GM12878 (cell line): Measurements from ENCODE around the gene GMCL2. TPM values are rescaled to one million over a fixed set of nuclear protein-coding genes. Genes with fewer than 3 reads are reported as not detected.

Source experiments
- ATAC-seq: fragments of 200-7000 bp; cut with Tn5 transposase; 3 replicates; pipeline ENCODE4 v1.9.1; 2020; ENCODE audit warnings: mild to moderate bottlenecking, moderate library complexity
- BruUV-seq: library from RNA; stranded (reverse); fragments of 400-500 nt; replicated peaks from 2 replicates; lab custom pipeline; 2021; lab: Mats Ljungman, UMichigan
- CTCF ChIA-PET: fragments of 300-600 bp; sonication (Branson Sonifier 250); formaldehyde crosslinking; extraction: SDS; loops from one replicate; lab custom pipeline; 2021; ENCODE audit warnings: inconsistent platforms; lab: Yijun Ruan, JAX
- POLR2A ChIA-PET: fragments of 350-600 bp; formaldehyde crosslinking; extraction: SDS; loops from one replicate; lab custom pipeline; 2021; ENCODE audit warnings: inconsistent platforms; lab: Charles Lee
- RAD21 ChIA-PET: fragments of 300-600 bp; sonication (Branson Sonifier 250); formaldehyde crosslinking; loops from one replicate; lab custom pipeline; 2023; ENCODE audit warnings: antibody characterized with exemption; ENCODE audit not compliant: unreplicated experiment; lab: Charles Lee
- SMC1A ChIA-PET: fragments of 300-600 bp; sonication (Branson Sonifier 250); formaldehyde crosslinking; loops from one replicate; lab custom pipeline; 2023; ENCODE audit not compliant: unreplicated experiment, uncharacterized antibody; lab: Charles Lee
- DNase-seq: peaks from one replicate; pipeline ENCODE4 v3.0.0-alpha.2; 2011; ENCODE audit warnings: low read depth, low spot score
- FAIRE-seq: peaks from 3 replicates; lab custom pipeline; 2011; peaks lifted over from hg19 to GRCh38; lab: Jason Lieb, UNC
- H2AFZ ChIP-seq: 2 replicates; pipeline ENCODE4 v1.6.0; 2011; ENCODE audit warnings: low read depth, low read length, control low read depth; ENCODE audit not compliant: control insufficient read depth
- H3K27ac ChIP-seq: 2 replicates; pipeline ENCODE4 v1.5.1; 2011; ENCODE audit warnings: control low read depth; ENCODE audit not compliant: control insufficient read depth, insufficient read depth
- H3K27me3 ChIP-seq, 2 experiments: replicated peaks in 1 of 2; 2 replicates each; pipeline versions ENCODE4 v1.6.0 to v1.6.1; 2011; ENCODE audit warnings: low read length in 1 of 2; ENCODE audit not compliant: control insufficient read depth in 2 of 2, insufficient read depth in 2 of 2
- H3K36me3 ChIP-seq, 2 experiments: 2 replicates each; pipeline ENCODE4 v1.5.1; 2011; ENCODE audit warnings: low read length in 1 of 2; ENCODE audit not compliant: control insufficient read depth in 2 of 2, insufficient read depth in 2 of 2
- H3K4me1 ChIP-seq: 2 replicates; pipeline ENCODE4 v1.6.1; 2011; ENCODE audit warnings: mild to moderate bottlenecking, low read length, moderate library complexity, mixed read lengths; ENCODE audit not compliant: control insufficient read depth, insufficient read depth
- H3K4me2 ChIP-seq: 2 replicates; pipeline ENCODE4 v1.6.0; 2011; ENCODE audit warnings: control low read depth; ENCODE audit not compliant: control insufficient read depth, insufficient read depth
- H3K4me3 ChIP-seq: fragments of 200-600 bp; sonication (generic); 2 replicates; pipeline ENCODE4 v1.5.1; 2016
- H3K79me2 ChIP-seq: 2 replicates; pipeline ENCODE4 v1.6.0; 2011; ENCODE audit warnings: low read length; ENCODE audit not compliant: control insufficient read depth, insufficient read depth
- H3K9ac ChIP-seq: 2 replicates; pipeline ENCODE4 v1.8.0; 2011; ENCODE audit warnings: low read length, control low read depth, mixed read lengths; ENCODE audit not compliant: control insufficient read depth, insufficient read depth
- H3K9me3 ChIP-seq: replicated peaks from 3 replicates; pipeline ENCODE4 v1.5.1; 2011; ENCODE audit warnings: mild to moderate bottlenecking, low read length; ENCODE audit not compliant: control insufficient read depth, insufficient read depth
- H4K20me1 ChIP-seq: 2 replicates; pipeline ENCODE4 v1.6.0; 2011; ENCODE audit not compliant: control insufficient read depth, insufficient read depth
- CHD1 ChIP-seq: IDR thresholded peaks from 2 replicates; pipeline ENCODE4 v1.6.1; 2012; ENCODE audit warnings: low read depth, low read length, improper control_type of control experiment
- MTA2 ChIP-seq: fragments of 450-650 bp; IDR thresholded peaks from 2 replicates; pipeline ENCODE4 v1.6.1; 2016; ENCODE audit warnings: low read depth, mild to moderate bottlenecking, moderate library complexity
- MYC ChIP-seq: IDR thresholded peaks from 2 replicates; pipeline ENCODE4 v1.6.1; 2011; ENCODE audit warnings: mild to moderate bottlenecking, low read length, moderate library complexity, inconsistent platforms; ENCODE audit not compliant: insufficient read depth, insufficient replicate concordance, insufficient read length, severe bottlenecking
- PML ChIP-seq: IDR thresholded peaks from 2 replicates; pipeline ENCODE4 v1.6.1; 2012; ENCODE audit warnings: low read length, inconsistent platforms
- POLR2A ChIP-seq: IDR thresholded peaks from 2 replicates; pipeline ENCODE4 v1.6.1; 2011; ENCODE audit warnings: low read depth, mild to moderate bottlenecking, low read length
- POLR2AphosphoS5 ChIP-seq: IDR thresholded peaks from 2 replicates; pipeline ENCODE4 v1.6.1; 2011; ENCODE audit warnings: mild to moderate bottlenecking, low read length, inconsistent platforms
- RBBP5 ChIP-seq: fragments of 200-600 bp; sonication (generic); conservative IDR thresholded peaks from 2 replicates; pipeline ENCODE4 v1.6.1; 2016
- SMAD1 ChIP-seq: fragments of 450-650 bp; IDR thresholded peaks from 2 replicates; pipeline ENCODE4 v1.6.1; 2018; ENCODE audit warnings: mild to moderate bottlenecking, low read depth; ENCODE audit not compliant: partially characterized antibody
- SMC3 ChIP-seq: IDR thresholded peaks from 2 replicates; pipeline ENCODE4 v1.6.1; 2011; ENCODE audit warnings: low read length, improper control_type of control experiment, borderline replicate concordance
- SUPT20H ChIP-seq: IDR thresholded peaks from 2 replicates; pipeline ENCODE4 v1.6.1; 2011; ENCODE audit warnings: low read depth, mild to moderate bottlenecking, low read length, moderate library complexity, borderline replicate concordance; ENCODE audit not compliant: control insufficient read depth
- WGBS: methylation state at CpG from one replicate; pipeline ENCODE4 v1.1.6; 2016; ENCODE audit warnings: low lambda C conversion rate; ENCODE audit not compliant: insufficient replicate concordance, insufficient coverage; ENCODE audit errors: missing lambda C conversion rate; 5-methylcytosine and 5-hydroxymethylcytosine counted together
- in situ Hi-C: fragments of 300-500 bp; cut with MboI; formaldehyde crosslinking; loops from 9 replicates; pipeline ENCODE4 v1.14.3; 2018; ENCODE audit warnings: mixed read lengths
- intact Hi-C: fragments of 100-400 bp; cut with micrococcal nuclease; formaldehyde crosslinking; loops from one replicate; pipeline ENCODE4 v1.14.2; 2022; ENCODE audit not compliant: unreplicated experiment
- polyA plus RNA-seq, 11 experiments: library from polyadenylated mRNA; depleted of rRNA in 4 of 11; unstranded in 6 of 11; stranded (reverse) in 5 of 11; fragments of >200 nt; fragmentation: Nextera tagmentation in 4 of 11; fragmentation: Illumina TruSeq in 1 of 11; extraction: Ambion mirVana in 4 of 11; extraction: Trizol in 1 of 11; gene quantifications; 1 replicate in 1 of 11; 2 replicates in 10 of 11; pipeline versions ENCODE4 v1.2.1 to v1.2.3, GENCODE V29; 2011 to 2016; ENCODE audit warnings: inconsistent platforms in 2 of 11, missing spikeins in 2 of 11, low read depth in 1 of 11
- total RNA-seq, 4 experiments: library from RNA; depleted of rRNA in 3 of 4; stranded (reverse); fragments of >200 nt in 3 of 4; fragmentation: Illumina TruSeq in 1 of 4; extraction: Trizol in 1 of 4; gene quantifications; 2 replicates each; pipeline versions ENCODE4 v1.2.1 to v1.2.3, GENCODE V29; 2013 to 2021

GMCL2 gene
- total and polyA plus RNA-seq, 10 of the 15 experiments (the other 5 are each of a cell fraction or from before 2014, with no cell fraction given) = 0.07 TPM; not detected in 9

DNA sequence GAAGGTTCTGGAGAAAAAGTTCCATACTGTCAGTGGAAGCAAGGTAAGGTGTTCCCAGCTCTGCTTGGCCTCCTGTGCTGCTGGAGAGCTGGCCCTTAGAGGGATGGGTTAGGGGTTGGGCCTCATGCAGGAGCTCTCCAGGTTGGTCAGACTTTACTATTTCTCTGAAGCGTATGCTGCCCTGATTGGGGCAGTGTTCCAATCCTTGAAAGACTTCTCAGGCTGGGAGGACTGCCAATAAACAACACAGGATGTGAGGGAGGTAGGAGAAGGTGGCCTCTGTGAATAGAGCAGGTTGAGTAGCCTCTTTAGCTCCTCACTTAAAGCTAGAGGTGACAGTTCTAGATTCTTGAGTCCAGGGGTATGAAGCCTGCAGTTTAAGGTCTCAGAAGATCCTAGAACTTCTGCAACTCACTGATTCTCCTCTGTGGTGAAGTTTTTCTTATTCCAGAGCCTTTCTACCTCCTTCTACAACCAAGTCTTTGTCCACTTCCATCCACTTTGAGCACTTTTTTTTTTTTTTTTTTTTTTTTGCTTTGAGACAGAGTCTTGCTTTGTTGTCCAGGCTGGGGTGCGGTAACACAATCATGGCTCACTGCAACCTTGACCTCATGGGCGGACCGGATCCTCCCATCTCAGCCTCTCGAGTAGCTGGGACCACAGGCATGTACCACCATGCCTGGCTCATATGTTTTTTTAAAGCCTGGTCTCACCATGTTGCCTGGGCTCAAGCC is 20.2 kb upstream of the GMCL2 start:
- Histone ChIP-seq H3K4me2 (peak overlapping the region; percentile 88), H3K4me3 (peak overlapping the region; percentile 97), H3K36me3 (peaks cover 41 to 48% of the 10 kb centered on the region in 2 experiments), H4K20me1 (peaks cover 24% of the 10 kb centered on the region), H3K9ac (peak overlapping the region; percentile 2; the same call in 1 of the 2 replicates), H3K79me2 (peaks cover 62% of the 10 kb centered on the region), H3K27me3 (no peaks in the 10 kb centered on the region), H3K27ac (no peak overlapping the region), H2AFZ (no peak overlapping the region), H3K4me1 (peaks cover 15% of the 10 kb centered on the region), H3K9me3 (no peaks in the 10 kb centered on the region)
- ATAC-seq (no peak), FAIRE-seq (no peak), DNase-seq (no peak)
- TF ChIP-seq MYC (no peak), RBBP5 (no peak), CHD1 (no peak), SMAD1 (no peak), SUPT20H (no peak), POLR2A (peak; percentile 37), PML (0 out of 2 replicates have a peak, but pooled peaks have one; percentile 30), POLR2AphosphoS5 (0 out of 2 replicates have a peak, but pooled peaks have one; percentile 3), SMC3 (no peak), MTA2 (no peak)
- in situ Hi-C loops = no loop called here
- ChIA-PET SMC1A (interaction anchor here (1.0 to 2.1 kb wide), 2 partner anchors 9 to 24 kb away, joined by 5 to 6 read pairs; no protein-coding TSS in a partner anchor), POLR2A (interaction anchor here (0.6 to 1.9 kb wide), 2 partner anchors 24 to 1008 kb away, joined by 3 to 4 read pairs; no protein-coding TSS in a partner anchor), CTCF (interaction anchor here (1.3 to 2.8 kb wide), 3 partner anchors 8 to 28 kb away, joined by 4 to 12 read pairs (median 5); no protein-coding TSS in a partner anchor), RAD21 (no interaction called here)
- no TSS peak for BruUV-seq
- WGBS = 82% methylated on average over 4 of the region's 5 CpGs
- intact Hi-C loops = no loop called here
